Stimulated activated effector memory CD8-positive, alpha-beta T cell treated with anti-CD3 and anti-CD28 coated beads, Interleukin-12 subunit alpha, Interleukin-12 subunit beta, amount 100 ng/mL, for 72 hours (primary cell): ENCODE measurements around the gene CCDC195.
A peak's percentile ranks its signal among the peaks of the same experiment; 100 is the strongest.

Experiments
- ATAC-seq: fragments of 150-1000 bp; cut with Tn5 transposase; 2 replicates; pipeline ENCODE4 v1.10.0; 2021
- DNase-seq, 2 donors: peaks; one replicate each; pipeline ENCODE4 v3.0.0; 2021 to 2022; ENCODE audit warnings: low spot score in 2 of 2
- H3K27ac Mint-ChIP-seq: one replicate; pipeline ENCODE4 v1.8.0; 2022; ENCODE audit warnings: mild to moderate bottlenecking, mixed read lengths
- H3K36me3 Mint-ChIP-seq: one replicate; pipeline ENCODE4 v1.8.0; 2022; ENCODE audit warnings: mild to moderate bottlenecking, mixed read lengths
- H3K4me1 Mint-ChIP-seq: one replicate; pipeline ENCODE4 v1.8.0; 2022; ENCODE audit warnings: mixed read lengths
- H3K4me3 Mint-ChIP-seq: one replicate; pipeline ENCODE4 v1.8.0; 2022; ENCODE audit warnings: mild to moderate bottlenecking, mixed read lengths
- H3K9me3 Mint-ChIP-seq: one replicate; pipeline ENCODE4 v1.8.0; 2022; ENCODE audit warnings: mixed read lengths

CCDC195 gene

GRCh38 chr2:224716201-224716600 is at the start of gene CCDC195:
TSS of gene CCDC195 (minus strand) at chr2:224716365. CDS start at chr2:224716365, 0 bp downstream.
- Mint-ChIP-seq H3K4me3 (no peak within 1 kb of the TSS), H3K4me1 (no peaks in the 10 kb centered on the region), H3K36me3 (no peaks in the 10 kb centered on the region), H3K9me3 (no peaks in the 10 kb centered on the region), H3K27ac (no peak within 1 kb of the TSS)
- no peak for ATAC-seq
- no peak for DNase-seq

GRCh38 chr2:224764565-224765236 is 48.5 kb upstream of the CCDC195 start:
- DNase-seq (no peak), ATAC-seq (no peak)
- H3K9me3 Mint-ChIP-seq: peaks cover 9% of the 10 kb centered on the region
- peaks cover 100% of the 10 kb centered on the region for H3K36me3 Mint-ChIP-seq
- H3K4me3 Mint-ChIP-seq: no peak overlapping the region
- peak overlapping the region; percentile 13 for H3K27ac Mint-ChIP-seq
- peaks cover 4% of the 10 kb centered on the region for H3K4me1 Mint-ChIP-seq

GRCh38 chr2:224757934-224758548 is 41.9 kb upstream of the CCDC195 start:
- no peak overlapping the region for H3K4me3 Mint-ChIP-seq
- no peak for DNase-seq
- H3K9me3 Mint-ChIP-seq: peaks cover 30% of the 10 kb centered on the region
- H3K36me3 Mint-ChIP-seq: peaks cover 48% of the 10 kb centered on the region
- H3K4me1 Mint-ChIP-seq: peaks cover 4% of the 10 kb centered on the region
- H3K27ac Mint-ChIP-seq: no peak overlapping the region
- no peak for ATAC-seq

- peaks cover 16% of the 10 kb centered on the region for H3K9me3 Mint-ChIP-seq
- H3K27ac Mint-ChIP-seq: no peak overlapping the region
- H3K4me1 Mint-ChIP-seq: no peaks in the 10 kb centered on the region
- ATAC-seq (no peak), DNase-seq (no peak)
- no peak overlapping the region for H3K4me3 Mint-ChIP-seq
- H3K36me3 Mint-ChIP-seq: peaks cover 9% of the 10 kb centered on the region
Measured at GRCh38 chr2:224753743-224754540, 37.8 kb upstream of the CCDC195 start.

DNA sequence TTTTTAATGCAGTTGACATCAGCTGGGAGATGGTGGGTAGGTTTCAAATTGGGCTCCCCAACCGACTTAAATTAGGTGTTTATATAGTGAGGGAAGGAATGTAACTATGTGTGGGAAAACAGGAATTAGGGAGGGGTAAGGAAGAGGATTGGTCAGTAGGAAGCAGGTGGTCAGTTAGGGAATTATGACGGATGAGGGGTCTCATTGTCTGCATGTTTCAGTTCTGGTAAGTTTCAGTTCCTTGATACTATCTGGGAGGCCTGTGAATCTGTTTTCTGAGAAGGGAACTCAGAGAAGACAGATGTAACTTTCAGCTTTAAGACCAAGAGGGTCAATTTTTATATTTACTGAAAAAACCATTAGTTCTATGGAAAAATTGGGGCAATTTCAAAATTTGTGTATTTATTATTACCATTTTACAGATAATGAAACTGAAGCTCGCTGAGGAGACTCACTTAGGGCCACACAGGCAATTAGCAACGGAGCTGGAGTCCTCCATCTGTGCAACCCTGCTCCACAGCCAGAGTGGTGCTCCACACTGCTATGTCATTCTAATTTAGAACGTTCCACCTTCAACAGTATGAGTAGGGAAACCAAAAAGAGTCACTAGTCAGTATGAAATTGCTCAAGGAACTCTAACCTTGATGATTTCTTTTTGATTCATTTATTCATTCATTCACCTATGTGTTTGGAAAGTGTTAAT is 36.0 kb upstream of the CCDC195 start:
- Mint-ChIP-seq H3K4me1 (no peaks in the 10 kb centered on the region), H3K27ac (no peak overlapping the region), H3K36me3 (no peaks in the 10 kb centered on the region), H3K4me3 (no peak overlapping the region), H3K9me3 (peaks cover 4% of the 10 kb centered on the region)
- ATAC-seq (no peak), DNase-seq (no peak)

GRCh38 chr2:224749136-224749535 is 33.0 kb upstream of the CCDC195 start:
- no peak for DNase-seq
- no peaks in the 10 kb centered on the region for H3K36me3 Mint-ChIP-seq
- no peak for ATAC-seq
- no peaks in the 10 kb centered on the region for H3K9me3 Mint-ChIP-seq
- H3K4me3 Mint-ChIP-seq: no peak overlapping the region
- no peak overlapping the region for H3K27ac Mint-ChIP-seq
- no peaks in the 10 kb centered on the region for H3K4me1 Mint-ChIP-seq

- no peak for ATAC-seq
- Mint-ChIP-seq H3K4me1 (no peaks in the 10 kb centered on the region), H3K36me3 (no peaks in the 10 kb centered on the region), H3K27ac (no peak overlapping the region), H3K9me3 (no peaks in the 10 kb centered on the region), H3K4me3 (no peak overlapping the region)
- no peak for DNase-seq
Measured at GRCh38 chr2:224747765-224748164, 31.6 kb upstream of the CCDC195 start.

GRCh38 chr2:224736227-224736626 is 20.1 kb upstream of the CCDC195 start:
- ATAC-seq (no peak), DNase-seq (no peak)
- Mint-ChIP-seq H3K9me3 (peaks cover 14% of the 10 kb centered on the region), H3K36me3 (no peaks in the 10 kb centered on the region), H3K27ac (no peak overlapping the region), H3K4me1 (no peaks in the 10 kb centered on the region), H3K4me3 (no peak overlapping the region)

DNA sequence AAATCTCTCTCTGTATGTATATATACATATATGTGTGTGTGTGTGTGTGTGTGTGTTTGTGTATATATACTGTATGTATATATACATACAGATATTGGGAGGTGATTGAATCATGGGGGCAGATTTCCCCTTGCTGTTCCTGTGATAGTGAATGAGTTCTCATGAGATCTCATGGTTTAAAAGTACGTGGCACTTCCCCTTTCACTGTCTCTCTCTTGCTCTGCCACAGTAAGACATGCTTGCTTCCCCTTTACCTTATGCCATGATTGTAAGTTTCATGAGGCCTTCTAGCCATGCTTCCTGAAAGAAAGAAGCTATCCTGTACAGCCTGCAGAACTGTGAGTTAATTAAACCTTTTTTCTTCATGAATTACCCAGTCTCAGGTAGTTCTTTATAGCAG is 18.8 kb upstream of the CCDC195 start:
- DNase-seq (no peak), ATAC-seq (no peak)
- no peak overlapping the region for H3K4me3 Mint-ChIP-seq
- H3K9me3 Mint-ChIP-seq: peaks cover 14% of the 10 kb centered on the region
- no peak overlapping the region for H3K27ac Mint-ChIP-seq
- H3K36me3 Mint-ChIP-seq: no peaks in the 10 kb centered on the region
- H3K4me1 Mint-ChIP-seq: no peaks in the 10 kb centered on the region

- H3K4me1 Mint-ChIP-seq: no peaks in the 10 kb centered on the region
- DNase-seq (no peak), ATAC-seq (no peak)
- H3K36me3 Mint-ChIP-seq: no peaks in the 10 kb centered on the region
- peaks cover 14% of the 10 kb centered on the region for H3K9me3 Mint-ChIP-seq
- no peak overlapping the region for H3K27ac Mint-ChIP-seq
- no peak overlapping the region for H3K4me3 Mint-ChIP-seq
Measured at GRCh38 chr2:224731665-224732064, 15.5 kb upstream of the CCDC195 start.

DNA sequence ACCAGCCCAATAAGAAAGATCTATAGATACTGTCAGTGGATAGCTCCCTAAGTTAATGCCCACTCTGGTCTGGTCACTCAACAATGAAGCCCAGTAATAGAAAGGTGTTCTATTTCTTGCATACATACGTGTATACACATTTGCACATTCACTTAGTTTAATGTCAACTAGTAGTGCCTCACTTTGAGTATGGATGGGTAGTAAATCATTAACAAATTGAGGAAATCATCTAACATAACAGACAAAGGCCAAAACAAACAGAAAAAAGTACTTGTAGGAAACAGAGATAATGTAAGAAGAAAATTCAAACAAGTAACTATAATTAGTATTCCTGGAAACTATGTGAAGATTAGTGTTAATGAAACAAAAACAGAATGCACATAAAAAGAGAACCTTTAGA is 13.3 kb upstream of the CCDC195 start:
- no peaks in the 10 kb centered on the region for H3K4me1 Mint-ChIP-seq
- no peaks in the 10 kb centered on the region for H3K36me3 Mint-ChIP-seq
- ATAC-seq: no peak
- H3K9me3 Mint-ChIP-seq: peaks cover 7% of the 10 kb centered on the region
- H3K27ac Mint-ChIP-seq: no peak overlapping the region
- no peak for DNase-seq
- no peak overlapping the region for H3K4me3 Mint-ChIP-seq

- Mint-ChIP-seq H3K9me3 (peaks cover 7% of the 10 kb centered on the region), H3K4me1 (no peaks in the 10 kb centered on the region), H3K4me3 (no peak overlapping the region), H3K27ac (no peak overlapping the region), H3K36me3 (no peaks in the 10 kb centered on the region)
- DNase-seq (no peak), ATAC-seq (no peak)
Measured at GRCh38 chr2:224724331-224724730, 8.2 kb upstream of the CCDC195 start.

GRCh38 chr2:224723586-224724217 is 7.5 kb upstream of the CCDC195 start:
- Mint-ChIP-seq H3K9me3 (peaks cover 7% of the 10 kb centered on the region), H3K27ac (no peak overlapping the region)

GRCh38 chr2:224722770-224723169 is 6.6 kb upstream of the CCDC195 start:
- Mint-ChIP-seq H3K9me3 (no peaks in the 10 kb centered on the region), H3K27ac (no peak overlapping the region), H3K36me3 (no peaks in the 10 kb centered on the region), H3K4me3 (no peak overlapping the region), H3K4me1 (no peaks in the 10 kb centered on the region)
- DNase-seq (no peak), ATAC-seq (no peak)

More at GRCh38 chr2:224723586-224724217, 7.5 kb upstream of the CCDC195 start:
- DNase-seq (no peak), ATAC-seq (peak; percentile 40)
- H3K4me3 Mint-ChIP-seq: no peak overlapping the region
- no peaks in the 10 kb centered on the region for H3K36me3 Mint-ChIP-seq
- H3K4me1 Mint-ChIP-seq: no peaks in the 10 kb centered on the region

DNA sequence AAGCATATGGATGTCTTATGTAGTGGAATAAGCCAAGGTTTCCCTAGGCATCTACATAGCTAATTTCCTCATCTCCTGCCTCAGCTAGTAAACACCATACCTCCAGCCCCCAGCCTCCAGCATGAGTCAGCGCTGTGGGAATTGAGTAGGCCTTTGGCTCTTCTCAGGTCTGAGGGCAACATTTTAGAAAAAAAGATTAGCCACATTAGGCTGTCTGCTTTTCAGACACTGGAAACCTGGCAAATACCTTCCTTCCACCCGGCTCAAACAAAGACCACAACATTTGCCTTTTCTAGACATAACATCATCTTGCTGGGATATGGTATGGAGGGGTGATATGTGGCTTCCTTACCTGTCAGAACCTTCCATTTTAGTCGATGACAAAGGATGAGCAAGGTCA is 6.1 kb upstream of the CCDC195 start:
- Mint-ChIP-seq H3K4me3 (no peak overlapping the region), H3K36me3 (no peaks in the 10 kb centered on the region), H3K27ac (no peak overlapping the region), H3K4me1 (no peaks in the 10 kb centered on the region), H3K9me3 (no peaks in the 10 kb centered on the region)
- ATAC-seq: no peak
- no peak for DNase-seq
